Ishikawa (cell line): ENCODE results near the gene MUSK.

Source experiments
- CEBPB ChIP-seq: IDR thresholded peaks from 2 replicates; pipeline ENCODE4 v1.6.1; 2012
- CREB1 ChIP-seq: IDR thresholded peaks from 2 replicates; pipeline ENCODE4 v1.6.1; 2012; ENCODE audit warnings: low read depth
- EGR1 ChIP-seq: IDR thresholded peaks from 2 replicates; pipeline ENCODE4 v1.6.1; 2012
- EP300 ChIP-seq: IDR thresholded peaks from 2 replicates; pipeline ENCODE4 v1.6.1; 2012; ENCODE audit warnings: borderline replicate concordance
- FOXM1 ChIP-seq: IDR thresholded peaks from 2 replicates; pipeline ENCODE4 v1.6.1; 2012; ENCODE audit warnings: low read depth, borderline replicate concordance
- NFIC ChIP-seq: IDR thresholded peaks from 2 replicates; pipeline ENCODE4 v1.6.1; 2012
- RAD21 ChIP-seq: IDR thresholded peaks from 2 replicates; pipeline ENCODE4 v1.6.1; 2012; ENCODE audit warnings: low read depth
- TAF1 ChIP-seq: IDR thresholded peaks from 2 replicates; pipeline ENCODE4 v1.6.1; 2012; ENCODE audit warnings: low read depth, mild to moderate bottlenecking
- TCF12 ChIP-seq: IDR thresholded peaks from 2 replicates; pipeline ENCODE4 v1.6.1; 2012; ENCODE audit warnings: low read depth
- TEAD4 ChIP-seq: IDR thresholded peaks from 2 replicates; pipeline ENCODE4 v1.6.1; 2012
- YY1 ChIP-seq: IDR thresholded peaks from 2 replicates; pipeline ENCODE4 v1.6.1; 2012; ENCODE audit warnings: low read depth
- ZBTB7A ChIP-seq: IDR thresholded peaks from 2 replicates; pipeline ENCODE4 v1.6.1; 2012; ENCODE audit warnings: low read depth
- TF ChIP-seq, protein P1 (sequence below): IDR thresholded peaks from 2 replicates; pipeline ENCODE4 v1.6.1; 2012
- TF ChIP-seq, protein P2 (sequence below): IDR thresholded peaks from 2 replicates; pipeline ENCODE4 v1.6.1; 2012
- TF ChIP-seq, protein P3 (sequence below): IDR thresholded peaks from 2 replicates; pipeline ENCODE4 v1.6.1; 2012; ENCODE audit warnings: low read depth, mild to moderate bottlenecking

Gene MUSK

DNA sequence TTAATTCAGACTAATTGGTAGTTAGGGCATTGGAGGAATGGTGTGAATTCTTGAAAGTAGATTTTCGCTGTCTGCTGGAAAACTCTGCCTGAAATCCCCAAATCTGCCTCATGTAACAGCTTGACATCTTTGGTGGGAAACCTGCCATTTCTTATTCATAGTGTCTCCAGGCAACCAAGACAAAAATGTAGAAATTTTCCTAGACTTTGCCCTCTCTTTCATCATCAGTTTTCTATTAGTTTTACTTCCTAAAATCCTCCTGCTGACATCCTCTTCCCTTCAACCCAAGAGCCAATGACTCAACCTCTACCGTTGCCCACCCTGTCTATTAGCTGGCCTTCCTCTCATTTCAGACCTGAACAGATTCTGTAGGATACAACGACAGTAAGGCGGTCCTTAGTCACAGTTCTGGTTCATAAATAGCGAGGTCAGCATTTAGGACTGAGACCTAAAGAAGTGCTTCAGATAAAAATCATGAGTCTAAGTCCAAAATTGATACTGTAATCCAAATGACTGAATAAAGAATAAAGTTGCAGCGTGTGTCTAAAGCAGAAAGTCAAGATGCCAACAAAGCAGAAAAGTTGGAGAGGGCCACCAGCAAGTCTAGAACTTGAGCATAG is 133.9 kb downstream of the MUSK start:
- TF ChIP-seq FOXM1 (no peak), CEBPB (no peak), TEAD4 (no peak), EP300 (no peak), RAD21 (no peak), TAF1 (no peak), EGR1 (no peak), TCF12 (no peak), NFIC (no peak), CREB1 (no peak), ZBTB7A (no peak), YY1 (no peak)
- TF ChIP-seq, protein P1, sequence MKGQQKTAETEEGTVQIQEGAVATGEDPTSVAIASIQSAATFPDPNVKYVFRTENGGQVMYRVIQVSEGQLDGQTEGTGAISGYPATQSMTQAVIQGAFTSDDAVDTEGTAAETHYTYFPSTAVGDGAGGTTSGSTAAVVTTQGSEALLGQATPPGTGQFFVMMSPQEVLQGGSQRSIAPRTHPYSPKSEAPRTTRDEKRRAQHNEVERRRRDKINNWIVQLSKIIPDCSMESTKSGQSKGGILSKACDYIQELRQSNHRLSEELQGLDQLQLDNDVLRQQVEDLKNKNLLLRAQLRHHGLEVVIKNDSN: no peak
- TF ChIP-seq, protein P2, sequence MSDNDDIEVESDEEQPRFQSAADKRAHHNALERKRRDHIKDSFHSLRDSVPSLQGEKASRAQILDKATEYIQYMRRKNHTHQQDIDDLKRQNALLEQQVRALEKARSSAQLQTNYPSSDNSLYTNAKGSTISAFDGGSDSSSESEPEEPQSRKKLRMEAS: no peak

DNA sequence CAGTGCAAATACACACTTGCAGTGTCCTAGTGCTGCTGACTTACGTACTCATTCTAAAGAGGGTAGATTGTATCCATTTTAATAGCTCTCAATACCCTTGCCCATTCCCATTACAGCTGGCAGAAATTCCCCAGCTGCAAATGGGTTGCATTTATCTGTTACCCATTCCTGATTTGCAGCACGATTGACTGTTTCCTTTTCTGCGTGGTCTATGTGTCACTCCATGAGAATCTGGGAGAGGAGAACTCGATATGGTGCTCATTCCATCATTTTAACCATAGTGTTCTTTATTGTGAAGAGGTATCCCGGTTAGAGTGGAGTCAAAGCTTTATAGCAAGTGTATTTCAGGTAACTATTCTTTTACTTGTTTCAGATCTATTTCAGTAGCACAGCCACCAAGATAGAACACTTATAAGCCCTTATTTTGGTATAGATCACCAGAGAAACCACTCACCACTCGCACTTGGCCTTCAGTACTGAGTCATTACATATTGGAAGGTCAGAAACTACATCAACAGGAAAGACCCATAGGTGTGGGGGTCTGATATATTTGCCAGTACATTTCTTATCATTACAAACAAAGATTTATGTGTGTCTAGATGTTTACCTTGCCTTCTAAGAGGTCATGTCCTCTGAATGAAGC is 139.5 kb downstream of the MUSK start:
- TF ChIP-seq, protein P1: no peak
- TF ChIP-seq ZBTB7A (no peak), TCF12 (no peak), TEAD4 (no peak), TAF1 (no peak), FOXM1 (no peak), NFIC (no peak)
- TF ChIP-seq, protein P3, sequence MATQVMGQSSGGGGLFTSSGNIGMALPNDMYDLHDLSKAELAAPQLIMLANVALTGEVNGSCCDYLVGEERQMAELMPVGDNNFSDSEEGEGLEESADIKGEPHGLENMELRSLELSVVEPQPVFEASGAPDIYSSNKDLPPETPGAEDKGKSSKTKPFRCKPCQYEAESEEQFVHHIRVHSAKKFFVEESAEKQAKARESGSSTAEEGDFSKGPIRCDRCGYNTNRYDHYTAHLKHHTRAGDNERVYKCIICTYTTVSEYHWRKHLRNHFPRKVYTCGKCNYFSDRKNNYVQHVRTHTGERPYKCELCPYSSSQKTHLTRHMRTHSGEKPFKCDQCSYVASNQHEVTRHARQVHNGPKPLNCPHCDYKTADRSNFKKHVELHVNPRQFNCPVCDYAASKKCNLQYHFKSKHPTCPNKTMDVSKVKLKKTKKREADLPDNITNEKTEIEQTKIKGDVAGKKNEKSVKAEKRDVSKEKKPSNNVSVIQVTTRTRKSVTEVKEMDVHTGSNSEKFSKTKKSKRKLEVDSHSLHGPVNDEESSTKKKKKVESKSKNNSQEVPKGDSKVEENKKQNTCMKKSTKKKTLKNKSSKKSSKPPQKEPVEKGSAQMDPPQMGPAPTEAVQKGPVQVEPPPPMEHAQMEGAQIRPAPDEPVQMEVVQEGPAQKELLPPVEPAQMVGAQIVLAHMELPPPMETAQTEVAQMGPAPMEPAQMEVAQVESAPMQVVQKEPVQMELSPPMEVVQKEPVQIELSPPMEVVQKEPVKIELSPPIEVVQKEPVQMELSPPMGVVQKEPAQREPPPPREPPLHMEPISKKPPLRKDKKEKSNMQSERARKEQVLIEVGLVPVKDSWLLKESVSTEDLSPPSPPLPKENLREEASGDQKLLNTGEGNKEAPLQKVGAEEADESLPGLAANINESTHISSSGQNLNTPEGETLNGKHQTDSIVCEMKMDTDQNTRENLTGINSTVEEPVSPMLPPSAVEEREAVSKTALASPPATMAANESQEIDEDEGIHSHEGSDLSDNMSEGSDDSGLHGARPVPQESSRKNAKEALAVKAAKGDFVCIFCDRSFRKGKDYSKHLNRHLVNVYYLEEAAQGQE: no peak

DNA sequence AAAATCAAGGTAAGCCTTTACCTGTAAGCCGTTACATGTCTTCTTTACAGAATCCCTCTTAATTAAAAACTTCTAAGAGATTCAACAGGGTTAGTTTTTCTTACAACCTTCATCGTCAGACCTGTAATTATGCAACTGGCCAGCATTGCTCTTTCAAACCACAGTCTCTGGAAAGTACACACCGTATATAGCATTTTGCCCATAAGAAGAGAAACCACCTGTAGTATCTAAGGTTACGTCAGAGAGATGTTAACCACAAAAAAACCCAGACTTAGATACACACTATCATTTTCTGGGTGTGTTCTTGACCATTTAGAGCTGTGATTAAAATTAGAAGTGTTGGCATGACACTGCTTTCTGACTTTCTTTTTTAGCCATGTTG is 140.0 kb downstream of the MUSK start:
- TF ChIP-seq, protein P3: no peak
- TF ChIP-seq, protein P2: no peak
- no peak for TF ChIP-seq YY1
- no peak for TF ChIP-seq CEBPB
- TF ChIP-seq TAF1: no peak
- TF ChIP-seq, protein P1: no peak
- TF ChIP-seq EGR1: no peak
- no peak for TF ChIP-seq TCF12
- TF ChIP-seq EP300: no peak
- no peak for TF ChIP-seq CREB1
- no peak for TF ChIP-seq TEAD4
- no peak for TF ChIP-seq FOXM1
- TF ChIP-seq NFIC: no peak
- no peak for TF ChIP-seq RAD21

DNA sequence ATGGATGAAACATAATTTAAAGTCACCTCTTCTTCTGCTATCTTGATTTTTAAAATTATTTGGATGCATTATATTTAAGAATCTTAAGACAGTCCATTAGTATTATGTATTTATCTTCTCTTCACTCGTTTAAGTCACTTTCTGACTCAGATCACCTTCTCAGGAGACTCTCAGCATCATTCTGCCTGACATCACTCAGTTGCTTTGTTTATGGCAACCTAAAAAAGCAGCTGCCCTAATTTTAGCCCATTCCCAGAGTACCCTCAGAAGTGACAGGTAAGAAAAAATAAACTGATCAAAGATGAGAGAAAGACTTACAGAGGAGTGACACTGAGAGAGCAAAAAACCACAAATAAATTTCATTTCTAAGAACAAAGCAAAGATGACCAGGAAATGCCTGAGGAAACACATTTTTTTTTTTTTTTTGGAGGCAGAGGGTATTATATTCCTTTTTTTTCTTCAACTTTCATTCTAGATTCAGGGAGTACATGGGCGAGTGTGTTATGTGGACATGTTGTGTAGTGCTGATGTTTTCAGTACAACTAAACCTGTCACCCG is 140.5 kb downstream of the MUSK start:
- TF ChIP-seq TAF1 (no peak), TCF12 (no peak)

DNA sequence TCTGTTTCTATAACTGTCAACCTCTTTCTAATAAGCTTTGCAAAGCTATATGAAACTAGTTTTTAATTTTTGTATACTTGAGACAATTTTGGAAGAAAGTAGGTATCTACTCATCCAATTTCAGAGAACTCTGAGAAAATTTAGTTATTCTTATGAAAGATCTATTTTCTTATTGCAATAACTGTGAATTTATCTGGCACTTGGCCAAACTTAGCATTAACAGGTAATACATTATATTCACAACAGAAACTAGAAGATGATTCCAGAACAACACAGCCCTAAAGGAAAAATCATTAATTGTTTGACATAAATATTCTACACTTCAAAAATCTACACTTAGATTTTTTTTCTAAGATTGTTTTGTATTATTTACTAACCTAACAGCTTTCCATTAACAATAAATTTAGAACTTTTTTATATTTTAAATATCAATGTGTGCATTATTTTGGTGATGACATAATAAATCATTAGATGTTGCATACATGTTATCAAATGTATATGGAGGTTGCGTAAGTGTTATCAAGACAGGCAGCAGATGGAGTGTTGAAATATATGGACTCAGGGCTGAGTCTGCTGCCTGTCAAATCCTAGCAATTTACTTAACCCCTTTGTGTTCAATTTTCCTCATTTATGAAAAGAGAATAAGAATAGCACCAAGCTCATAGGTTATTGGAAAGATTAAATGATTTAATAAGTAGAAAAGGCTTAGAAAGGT is 141.8 kb downstream of the MUSK start:
- TF ChIP-seq TEAD4: no peak
- no peak for TF ChIP-seq NFIC
- TF ChIP-seq, protein P2: no peak
- no peak for TF ChIP-seq CREB1
- TF ChIP-seq EP300: no peak
- TF ChIP-seq, protein P3: no peak
- TF ChIP-seq FOXM1: no peak
- TF ChIP-seq YY1: no peak
- TF ChIP-seq, protein P1: no peak
- no peak for TF ChIP-seq TCF12
- no peak for TF ChIP-seq EGR1
- TF ChIP-seq ZBTB7A: no peak
- TF ChIP-seq CEBPB: no peak
- no peak for TF ChIP-seq RAD21
- TF ChIP-seq TAF1: no peak
